Measurements from ENCODE around the gene AGBL1.

DNA sequence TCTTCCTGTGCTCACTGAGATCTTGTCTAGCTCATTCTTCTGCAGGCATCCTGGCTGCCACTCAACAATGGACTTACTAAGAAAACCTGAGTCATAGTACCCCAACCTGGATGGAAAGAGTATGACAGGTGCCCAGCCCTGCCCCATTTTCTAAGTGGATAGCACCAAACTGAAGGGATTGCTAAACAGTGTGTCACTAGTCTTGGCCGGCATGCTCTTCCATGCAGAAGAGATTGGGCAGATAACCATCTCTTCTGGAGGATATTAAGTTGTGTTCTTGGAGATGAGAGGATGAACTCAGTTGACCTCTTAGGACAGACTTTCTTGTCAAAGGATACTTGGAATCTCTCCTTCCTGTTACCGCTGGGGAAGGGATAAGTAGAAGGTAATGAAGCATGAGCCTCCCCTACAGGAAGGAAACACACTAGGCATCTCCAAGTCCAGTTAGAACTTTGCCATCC is 797.5 kb downstream of the AGBL1 start:
- TF ChIP-seq CEBPB (IDR thresholded peaks at IDR 0.05) (no peak), FOXM1 (IDR thresholded peaks at IDR 0.05; ENCODE audit: borderline replicate concordance, low read depth) (no peak), TCF12 (IDR thresholded peaks at IDR 0.05; ENCODE audit: low read depth) (no peak)
- TF ChIP-seq, protein P1, sequence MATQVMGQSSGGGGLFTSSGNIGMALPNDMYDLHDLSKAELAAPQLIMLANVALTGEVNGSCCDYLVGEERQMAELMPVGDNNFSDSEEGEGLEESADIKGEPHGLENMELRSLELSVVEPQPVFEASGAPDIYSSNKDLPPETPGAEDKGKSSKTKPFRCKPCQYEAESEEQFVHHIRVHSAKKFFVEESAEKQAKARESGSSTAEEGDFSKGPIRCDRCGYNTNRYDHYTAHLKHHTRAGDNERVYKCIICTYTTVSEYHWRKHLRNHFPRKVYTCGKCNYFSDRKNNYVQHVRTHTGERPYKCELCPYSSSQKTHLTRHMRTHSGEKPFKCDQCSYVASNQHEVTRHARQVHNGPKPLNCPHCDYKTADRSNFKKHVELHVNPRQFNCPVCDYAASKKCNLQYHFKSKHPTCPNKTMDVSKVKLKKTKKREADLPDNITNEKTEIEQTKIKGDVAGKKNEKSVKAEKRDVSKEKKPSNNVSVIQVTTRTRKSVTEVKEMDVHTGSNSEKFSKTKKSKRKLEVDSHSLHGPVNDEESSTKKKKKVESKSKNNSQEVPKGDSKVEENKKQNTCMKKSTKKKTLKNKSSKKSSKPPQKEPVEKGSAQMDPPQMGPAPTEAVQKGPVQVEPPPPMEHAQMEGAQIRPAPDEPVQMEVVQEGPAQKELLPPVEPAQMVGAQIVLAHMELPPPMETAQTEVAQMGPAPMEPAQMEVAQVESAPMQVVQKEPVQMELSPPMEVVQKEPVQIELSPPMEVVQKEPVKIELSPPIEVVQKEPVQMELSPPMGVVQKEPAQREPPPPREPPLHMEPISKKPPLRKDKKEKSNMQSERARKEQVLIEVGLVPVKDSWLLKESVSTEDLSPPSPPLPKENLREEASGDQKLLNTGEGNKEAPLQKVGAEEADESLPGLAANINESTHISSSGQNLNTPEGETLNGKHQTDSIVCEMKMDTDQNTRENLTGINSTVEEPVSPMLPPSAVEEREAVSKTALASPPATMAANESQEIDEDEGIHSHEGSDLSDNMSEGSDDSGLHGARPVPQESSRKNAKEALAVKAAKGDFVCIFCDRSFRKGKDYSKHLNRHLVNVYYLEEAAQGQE (IDR thresholded peaks at IDR 0.05; ENCODE audit: low read depth), result no peak

Data from Ishikawa (cell line).